ENCODE data around the gene FASTKD2.

- TF ChIP-seq EGR1 (IDR thresholded peaks at IDR 0.05; ENCODE audit: borderline replicate concordance, low read depth, low read length): no peak
- TF ChIP-seq CTCF (IDR thresholded peaks at IDR 0.05; ENCODE audit: control extremely low read depth in 1 of 3, insufficient read depth in 1 of 3, low read depth in 1 of 3, low read length in 3 of 3): no peak
- no peak for TF ChIP-seq ATF3 (IDR thresholded peaks at IDR 0.05; ENCODE audit: insufficient read depth, low read depth, low read length)
- no peak for TF ChIP-seq EZH2 (IDR thresholded peaks at IDR 0.05; ENCODE audit: low read depth, low read length, severe bottlenecking)
- no peak for TF ChIP-seq KDM1A (IDR thresholded peaks at IDR 0.05; ENCODE audit: borderline replicate concordance, low read length)
Measured at GRCh38 chr2:206721256-206721920, 44.0 kb upstream of the FASTKD2 start.

All from H1 (cell line).